ENCODE measurements around the gene ARHGAP4.

DNA sequence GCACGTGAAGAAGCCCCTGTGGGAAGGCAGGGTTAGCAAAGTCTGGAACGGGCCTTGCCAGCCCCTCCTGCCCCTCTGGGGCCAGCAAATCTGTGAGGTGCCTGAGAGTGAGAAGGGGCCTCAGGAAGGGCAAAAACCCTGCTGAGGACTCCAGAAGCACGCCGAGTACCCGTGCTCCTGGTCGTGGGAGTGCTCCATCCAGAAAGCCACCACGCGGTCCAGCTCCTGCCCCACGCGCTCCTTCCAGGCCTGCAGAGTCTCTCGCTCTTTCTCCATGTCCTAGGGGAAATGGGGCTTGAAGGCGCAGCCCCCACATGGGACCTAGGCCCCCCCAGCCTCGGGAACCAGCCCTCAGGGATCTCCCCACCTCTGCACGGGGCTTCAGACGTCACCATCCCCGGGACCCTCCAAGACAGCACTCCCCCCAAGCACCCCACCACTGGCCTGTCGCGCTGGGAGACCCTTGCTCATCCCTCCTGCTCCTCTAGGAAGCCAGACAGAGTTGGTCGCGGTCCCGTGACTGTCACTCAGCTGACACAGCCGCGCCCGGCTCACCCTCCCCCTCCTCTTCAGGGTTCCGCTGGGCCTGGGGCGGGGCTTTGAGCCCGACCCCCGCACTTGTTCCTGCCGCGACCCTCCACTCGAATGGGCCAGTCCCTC lies 18.2 kb upstream of the ARHGAP4 start, which contains the start of gene RENBP:
- TF ChIP-seq, protein P1, sequence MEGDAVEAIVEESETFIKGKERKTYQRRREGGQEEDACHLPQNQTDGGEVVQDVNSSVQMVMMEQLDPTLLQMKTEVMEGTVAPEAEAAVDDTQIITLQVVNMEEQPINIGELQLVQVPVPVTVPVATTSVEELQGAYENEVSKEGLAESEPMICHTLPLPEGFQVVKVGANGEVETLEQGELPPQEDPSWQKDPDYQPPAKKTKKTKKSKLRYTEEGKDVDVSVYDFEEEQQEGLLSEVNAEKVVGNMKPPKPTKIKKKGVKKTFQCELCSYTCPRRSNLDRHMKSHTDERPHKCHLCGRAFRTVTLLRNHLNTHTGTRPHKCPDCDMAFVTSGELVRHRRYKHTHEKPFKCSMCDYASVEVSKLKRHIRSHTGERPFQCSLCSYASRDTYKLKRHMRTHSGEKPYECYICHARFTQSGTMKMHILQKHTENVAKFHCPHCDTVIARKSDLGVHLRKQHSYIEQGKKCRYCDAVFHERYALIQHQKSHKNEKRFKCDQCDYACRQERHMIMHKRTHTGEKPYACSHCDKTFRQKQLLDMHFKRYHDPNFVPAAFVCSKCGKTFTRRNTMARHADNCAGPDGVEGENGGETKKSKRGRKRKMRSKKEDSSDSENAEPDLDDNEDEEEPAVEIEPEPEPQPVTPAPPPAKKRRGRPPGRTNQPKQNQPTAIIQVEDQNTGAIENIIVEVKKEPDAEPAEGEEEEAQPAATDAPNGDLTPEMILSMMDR (conservative IDR thresholded peaks at IDR 0.05): no peak
- TF ChIP-seq EZH2 (IDR thresholded peaks at IDR 0.05; ENCODE audit: low read depth): no peak
